Panc1 (cell line): Measurements from ENCODE around the gene HOXD11.

ENCODE experiments used
- CTCF ChIP-seq: fragments of 450-650 bp; IDR thresholded peaks from 2 replicates; pipeline ENCODE4 v1.5.1; 2017; ENCODE audit warnings: mild to moderate bottlenecking
- POLR2AphosphoS5 ChIP-seq: IDR thresholded peaks from 2 replicates; pipeline ENCODE4 v1.6.1; 2012; ENCODE audit warnings: mild to moderate bottlenecking, low read depth, low read length, moderate library complexity
- REST ChIP-seq, 2 experiments: IDR thresholded peaks; 2 replicates each; pipeline ENCODE4 v1.6.1; 2011 to 2012; ENCODE audit warnings: low read depth in 2 of 2, control low read depth in 1 of 2, low read length in 1 of 2, mild to moderate bottlenecking in 1 of 2, moderate library complexity in 1 of 2; ENCODE audit not compliant: insufficient read depth in 1 of 2
- SIN3A ChIP-seq: IDR thresholded peaks from 2 replicates; pipeline ENCODE4 v1.6.1; 2012; ENCODE audit warnings: low read depth, mild to moderate bottlenecking, low read length, moderate library complexity, borderline replicate concordance; ENCODE audit not compliant: insufficient read depth
- TCF7L2 ChIP-seq: IDR thresholded peaks from 2 replicates; pipeline ENCODE4 v1.6.1; 2011; ENCODE audit warnings: mild to moderate bottlenecking, low read depth, low read length, inconsistent platforms

GRCh38 chr2:176099159-176099727 is 7.8 kb upstream of the HOXD11 start:
- no peak for TF ChIP-seq CTCF
- no peak for TF ChIP-seq POLR2AphosphoS5
- no peak for TF ChIP-seq REST (IDR thresholded peaks at IDR 0.05; ENCODE audit: insufficient read depth in 1 of 2, low read depth in 2 of 2, low read length in 1 of 2)
- no peak for TF ChIP-seq SIN3A
- no peak for TF ChIP-seq TCF7L2
